Stimulated activated naive CD4-positive, alpha-beta T cell (primary cell): Measurements from ENCODE around the gene TM4SF5.
"Not testable (repeated sequence)": the region's sequence is repeated elsewhere in the genome, so short reads cannot be mapped to it uniquely, and the experiment has no call there.

ENCODE experiments used
- DNase-seq, 6 experiments: peaks; one replicate each; lab custom pipeline; 2025; lab: John Stamatoyannopoulos, UW

TM4SF5 gene

GRCh38 chr17:4789951-4790704 is 18.4 kb downstream of the TM4SF5 start:
- DNase-seq = peak; percentile 48 to 76 (median 68)

- no peak for DNase-seq
Observed at GRCh38 chr17:4790705-4791088, 19.0 kb downstream of the TM4SF5 start.

- DNase-seq = no peak
Observed at GRCh38 chr17:4795168-4795567, 23.5 kb downstream of the TM4SF5 start.

GRCh38 chr17:4796552-4796920 is 24.9 kb downstream of the TM4SF5 start:
- no peak for DNase-seq

- no peak for DNase-seq
Observed at GRCh38 chr17:4800462-4801196, 28.9 kb downstream of the TM4SF5 start.

GRCh38 chr17:4802228-4802627 is 30.5 kb downstream of the TM4SF5 start, which contains the start of gene C17orf114:
TSS of gene C17orf114 (minus strand) at chr17:4802328.
- no peak for DNase-seq

- no peak for DNase-seq
Observed at GRCh38 chr17:4806456-4806776, 34.7 kb downstream of the TM4SF5 start.

- peak; percentile 61 to 82 (median 75) for DNase-seq
Observed at GRCh38 chr17:4806777-4807604, 35.3 kb downstream of the TM4SF5 start, which contains the start of gene PLD2. TSS of gene PLD2 (plus strand) at chr17:4807152. CDS start at chr17:4807773, 621 bp downstream.

- no peak for DNase-seq
Observed at GRCh38 chr17:4807605-4808377, 36.1 kb downstream of the TM4SF5 start.

- DNase-seq = no peak
Observed at GRCh38 chr17:4808378-4808767, 36.7 kb downstream of the TM4SF5 start.

- no peak for DNase-seq
Observed at GRCh38 chr17:4810696-4811290, 39.1 kb downstream of the TM4SF5 start.

GRCh38 chr17:4811471-4811870 is 39.8 kb downstream of the TM4SF5 start:
- DNase-seq = no peak

GRCh38 chr17:4812690-4813089 is 41.0 kb downstream of the TM4SF5 start:
- DNase-seq = no peak

- no peak for DNase-seq
Observed at GRCh38 chr17:4815043-4815675, 43.5 kb downstream of the TM4SF5 start.

GRCh38 chr17:4816826-4817225 is 45.1 kb downstream of the TM4SF5 start:
- no peak for DNase-seq

- no peak for DNase-seq
Observed at GRCh38 chr17:4818276-4818675, 46.6 kb downstream of the TM4SF5 start.

GRCh38 chr17:4822835-4823234 is 51.1 kb downstream of the TM4SF5 start:
- no peak for DNase-seq

GRCh38 chr17:4823373-4824089 is 51.8 kb downstream of the TM4SF5 start:
- no peak for DNase-seq

GRCh38 chr17:4827399-4827798 is 55.7 kb downstream of the TM4SF5 start:
- DNase-seq = no peak

- DNase-seq = not testable (repeated sequence)
Observed at GRCh38 chr17:4832829-4833177, 61.1 kb downstream of the TM4SF5 start.
